IPS DF 4.7 (cell line): ENCODE data around the gene PDCD4.

Experiments
- DNase-seq: peaks from one replicate; pipeline ENCODE4 v3.0.0-alpha.2; 2013; ENCODE audit warnings: low spot score; ENCODE audit errors: extremely low read depth

The PDCD4 gene

GRCh38 chr10:110871298-110872084 is at the start of gene PDCD4:
TSS of gene PDCD4 (plus strand) at chr10:110871928. CDS start at chr10:110876028, 4,100 bp downstream.
- peak; percentile 89 for DNase-seq

- DNase-seq: no peak
These were observed 49.6 kb upstream of the PDCD4 start for GRCh38 chr10:110822035-110822711.

DNA sequence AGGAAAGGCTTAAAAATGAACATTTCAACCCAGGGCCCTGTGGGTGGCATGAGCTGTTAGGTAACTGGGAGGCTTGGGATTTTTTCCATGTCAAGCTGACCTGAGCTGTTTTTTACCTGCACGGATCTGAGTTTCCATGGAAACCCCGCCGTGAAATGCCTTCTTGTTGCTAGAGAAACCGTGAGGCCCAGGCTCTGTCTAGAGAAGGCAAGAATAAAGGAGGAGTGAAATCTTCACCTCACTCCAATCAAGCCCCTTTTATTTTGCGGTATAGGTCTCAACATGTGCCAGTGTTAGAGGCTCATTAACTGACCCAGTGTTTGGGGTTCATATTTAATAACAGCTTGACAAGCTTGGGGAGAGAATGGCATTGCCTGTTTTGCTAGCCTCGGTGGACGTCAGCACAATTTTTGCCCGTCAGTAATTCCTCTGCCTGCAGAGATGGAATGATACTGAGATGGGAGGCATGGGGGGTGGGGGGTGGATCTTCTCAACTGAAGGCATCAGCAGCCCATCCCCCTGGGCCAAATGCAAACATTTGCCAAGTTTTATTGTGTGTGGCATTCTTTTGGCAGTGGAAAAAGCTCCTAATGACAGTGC is 48.9 kb upstream of the PDCD4 start:
- no peak for DNase-seq

DNA sequence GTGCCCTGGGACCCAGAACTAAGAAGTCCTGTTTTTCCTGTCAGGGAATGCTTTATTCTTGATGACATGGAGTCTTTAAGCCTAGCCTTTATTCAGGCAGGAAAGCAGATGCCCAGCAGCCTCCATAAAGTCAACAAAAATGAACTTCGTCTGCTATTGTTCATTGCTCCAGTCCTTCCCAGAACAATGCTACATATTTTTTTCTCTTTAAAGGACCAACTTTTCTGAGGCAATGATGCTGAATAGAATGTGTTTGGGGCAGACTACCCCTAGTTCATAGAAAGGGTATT is 47.6 kb upstream of the PDCD4 start:
- no peak for DNase-seq

DNA sequence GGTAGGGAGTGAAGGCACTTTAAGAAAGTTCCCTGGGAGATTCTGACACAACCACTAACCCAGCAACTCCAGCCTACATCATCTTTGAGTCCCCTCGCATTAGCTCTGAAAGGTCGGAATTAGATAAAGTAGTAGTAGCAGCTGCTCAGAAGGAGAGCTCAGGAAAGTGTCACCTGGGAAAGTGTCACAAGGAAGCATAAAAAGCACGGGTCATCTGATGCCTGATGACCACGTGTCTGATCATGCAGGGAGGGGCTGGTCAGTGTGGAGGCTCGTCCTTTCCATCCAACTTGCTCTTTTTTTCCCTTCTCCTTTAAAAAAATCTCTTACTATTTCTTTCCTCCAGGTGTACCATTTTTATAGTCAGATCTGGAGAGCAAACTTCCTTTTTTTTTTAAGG is 47.1 kb upstream of the PDCD4 start:
- no peak for DNase-seq

DNA sequence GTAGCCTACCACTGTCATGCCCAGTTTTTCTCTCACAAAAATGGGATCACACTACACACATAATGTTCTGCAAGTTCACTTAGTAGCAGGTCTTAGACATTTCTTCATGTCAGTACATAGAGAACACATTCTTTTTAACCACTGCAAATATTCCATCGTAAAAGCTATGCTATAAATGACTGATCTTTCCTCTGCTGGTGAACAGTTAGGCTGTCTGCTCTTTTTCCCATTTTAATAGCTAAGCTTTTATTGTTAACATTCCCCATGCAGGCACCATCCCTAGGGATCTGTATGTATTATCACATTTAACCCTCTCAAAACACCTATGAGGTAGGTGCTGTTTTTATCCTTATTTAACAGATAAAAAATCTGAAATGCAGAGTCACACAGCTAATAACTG is 46.2 kb upstream of the PDCD4 start:
- no peak for DNase-seq

DNA sequence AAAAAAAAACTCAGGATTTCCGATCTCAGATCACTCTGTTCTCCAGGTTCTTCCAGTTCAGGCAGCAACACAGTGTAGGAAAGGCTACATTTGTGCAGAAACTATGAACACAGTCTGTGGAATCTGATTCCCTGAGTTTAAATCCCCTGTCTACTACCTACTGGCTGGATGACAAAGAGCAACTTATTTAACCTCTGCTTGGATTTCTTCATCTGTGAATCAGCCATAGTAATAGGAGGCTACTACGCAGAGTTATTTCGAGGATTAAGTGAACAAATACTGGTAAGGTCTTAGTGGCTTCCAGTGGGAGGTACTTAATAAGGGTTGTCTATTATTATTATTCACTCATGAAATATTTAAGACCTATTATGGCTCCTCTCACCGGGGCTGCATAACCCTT is 44.3 kb upstream of the PDCD4 start:
- DNase-seq: no peak

DNA sequence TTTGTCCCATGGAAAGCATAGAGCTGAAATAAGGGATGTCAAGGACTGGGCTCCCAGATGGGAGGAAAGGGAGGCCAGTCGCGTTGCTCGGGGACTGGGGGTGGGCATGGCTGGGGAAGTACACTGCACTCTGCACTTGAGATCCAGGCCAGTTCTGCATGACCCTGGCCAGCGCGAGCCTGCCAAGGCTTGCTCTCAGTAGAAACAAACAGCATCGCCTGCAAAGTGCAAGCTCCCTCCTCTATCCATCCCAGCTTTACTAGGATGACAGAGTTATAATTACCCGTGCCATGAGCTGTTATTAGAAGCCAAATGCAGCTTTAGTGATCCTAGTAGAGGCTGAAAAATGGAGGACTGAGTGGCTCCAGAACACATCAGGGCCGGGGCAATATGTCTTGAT is 43.9 kb upstream of the PDCD4 start:
- no peak for DNase-seq

DNA sequence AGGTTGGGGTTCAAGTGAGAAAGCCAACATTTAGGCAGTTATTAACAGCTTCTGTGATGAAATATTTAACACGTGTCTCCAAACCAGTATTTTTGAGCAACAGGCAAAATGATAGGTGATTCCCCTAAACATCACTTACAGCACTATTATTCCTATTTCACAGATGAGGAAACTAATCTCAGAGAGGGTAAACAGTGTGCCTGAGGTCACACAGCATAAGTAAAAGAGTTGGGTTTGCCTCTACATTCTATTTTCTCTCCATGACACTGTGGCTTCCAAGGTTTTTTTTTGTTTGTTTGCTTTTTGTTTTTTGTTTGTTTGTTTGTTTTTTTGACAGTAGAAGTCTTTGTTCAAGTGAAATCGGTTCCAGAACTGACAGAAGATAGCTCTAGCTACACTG is 43.2 kb upstream of the PDCD4 start:
- no peak for DNase-seq

- no peak for DNase-seq
These were observed 41.9 kb upstream of the PDCD4 start for GRCh38 chr10:110829721-110830410.

GRCh38 chr10:110833234-110833940 is 38.3 kb upstream of the PDCD4 start:
- DNase-seq: no peak

GRCh38 chr10:110833941-110834628 is 37.6 kb upstream of the PDCD4 start:
- DNase-seq: no peak

DNA sequence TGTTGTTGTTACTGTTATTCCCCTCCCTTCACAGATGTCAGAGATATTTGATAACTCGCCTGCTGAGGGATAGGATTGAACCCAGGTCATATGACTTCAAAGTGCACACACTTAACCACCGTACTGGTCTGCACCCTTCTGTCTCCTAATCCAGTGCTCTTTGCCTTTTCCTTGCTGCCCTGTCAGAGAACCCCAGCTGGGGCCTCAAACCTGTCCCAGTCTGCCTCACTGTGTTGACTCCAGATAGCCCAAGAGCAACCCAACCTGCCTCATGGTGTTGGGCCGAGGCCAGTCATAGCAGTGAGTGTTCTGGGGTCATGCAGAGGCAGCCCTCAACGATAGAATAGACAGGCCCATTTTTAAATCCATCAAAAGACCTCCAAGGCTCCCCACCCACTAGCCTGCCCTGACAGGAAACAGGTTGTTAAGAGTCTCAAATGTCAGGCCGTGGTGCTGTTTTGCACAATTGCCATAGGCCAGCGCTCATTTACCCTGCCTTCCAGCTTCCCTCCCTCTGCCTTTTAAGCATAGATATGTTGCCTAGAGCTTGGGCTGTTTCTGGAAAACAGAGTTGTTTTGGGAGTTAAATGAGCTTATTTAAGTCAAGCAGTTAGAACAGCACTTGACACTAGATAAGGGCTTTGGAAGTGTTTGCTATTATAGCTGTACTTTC is 37.0 kb upstream of the PDCD4 start:
- DNase-seq: no peak

GRCh38 chr10:110835841-110836240 is 35.9 kb upstream of the PDCD4 start:
- no peak for DNase-seq

DNA sequence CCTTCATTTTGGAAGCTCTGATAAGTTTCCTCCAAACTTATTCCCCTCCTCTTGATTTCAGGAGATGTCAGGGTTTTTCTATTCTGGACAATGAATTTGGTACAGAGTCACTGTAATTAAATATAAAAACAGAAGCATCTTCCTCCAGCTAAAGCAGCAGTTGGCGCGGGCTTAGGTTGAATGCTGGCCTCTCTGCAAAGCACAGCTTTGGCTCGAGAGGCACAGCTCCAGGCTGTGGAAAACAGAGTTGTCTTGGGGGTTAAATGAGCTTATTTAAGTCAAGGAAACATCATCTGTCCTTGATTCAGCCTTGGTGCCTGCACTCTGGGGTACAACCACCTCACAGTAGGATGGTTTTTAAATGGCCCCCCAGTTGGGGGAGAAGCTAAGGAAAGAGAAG is 35.0 kb upstream of the PDCD4 start:
- no peak for DNase-seq

DNA sequence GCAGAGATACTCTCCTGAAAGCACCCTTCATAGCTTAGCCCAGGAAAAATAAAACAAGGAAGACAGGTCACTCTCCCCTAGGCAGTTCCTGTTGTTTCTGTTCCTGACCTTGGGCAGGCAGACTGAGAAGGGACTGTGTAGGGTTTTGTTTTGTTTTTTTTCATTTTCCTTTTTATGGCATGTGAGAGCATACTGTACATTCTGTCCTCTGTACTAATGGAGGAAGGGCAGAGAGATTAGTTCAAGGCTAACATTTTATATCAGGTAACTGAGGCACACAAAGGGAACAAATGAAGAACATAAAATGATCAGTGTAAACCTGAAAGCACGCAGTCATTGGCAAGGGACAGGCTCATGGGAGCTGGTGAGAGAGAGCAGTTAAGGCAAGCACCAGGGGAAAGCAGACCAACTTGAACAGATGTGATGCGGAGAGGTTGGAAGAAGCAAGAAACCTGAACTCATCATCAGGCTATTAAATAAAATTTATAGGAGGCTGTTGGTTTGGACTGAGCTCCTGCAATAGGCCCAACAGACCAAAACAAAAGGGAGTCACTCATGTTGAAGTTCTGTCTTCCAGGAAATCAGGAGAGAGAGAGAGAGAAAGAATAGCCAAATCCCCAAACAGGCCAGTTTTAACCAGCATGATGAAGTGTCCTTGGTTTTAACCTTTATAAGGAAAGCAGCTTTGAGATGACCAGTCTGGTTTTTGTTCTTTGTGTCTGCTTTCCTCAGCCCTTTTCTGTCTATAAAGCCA is 34.1 kb upstream of the PDCD4 start:
- DNase-seq: no peak

GRCh38 chr10:110840225-110840922 is 31.4 kb upstream of the PDCD4 start:
- no peak for DNase-seq

- DNase-seq: no peak
These were observed 30.8 kb upstream of the PDCD4 start for GRCh38 chr10:110840923-110841428.

DNA sequence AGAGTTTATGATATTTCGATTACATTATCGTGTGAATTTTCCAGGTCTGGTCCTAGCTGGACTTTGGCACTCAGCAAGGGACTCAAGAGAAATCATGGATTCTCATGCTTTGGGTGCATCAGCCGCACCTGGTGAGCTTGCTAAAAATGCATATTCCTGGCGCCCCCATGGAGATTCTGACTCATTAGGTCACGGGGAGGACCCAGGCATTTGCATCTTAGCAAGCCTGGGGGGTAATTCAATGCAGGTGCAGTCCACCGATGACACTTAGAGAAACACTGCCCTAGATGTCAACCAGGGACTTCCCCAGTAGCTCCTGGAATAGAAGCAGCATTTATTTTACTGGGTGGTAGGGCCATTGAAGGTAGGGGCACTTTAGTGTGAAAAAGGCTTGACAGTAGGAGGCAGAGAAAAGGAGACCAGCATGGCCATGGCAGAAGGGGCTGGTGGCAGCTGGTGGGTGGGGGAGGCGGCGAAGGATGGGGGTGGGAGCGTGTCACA is 29.9 kb upstream of the PDCD4 start:
- DNase-seq: no peak
